HG02798 (cell line): ENCODE results near the gene IMMP2L.

Experiments
- ATAC-seq: cut with Tn5 transposase; IDR thresholded peaks from one replicate; pipeline ENCODE4 v1.9.1; 2021; ENCODE audit warnings: mild to moderate bottlenecking; ENCODE audit not compliant: unreplicated experiment, poor library complexity

IMMP2L gene

DNA sequence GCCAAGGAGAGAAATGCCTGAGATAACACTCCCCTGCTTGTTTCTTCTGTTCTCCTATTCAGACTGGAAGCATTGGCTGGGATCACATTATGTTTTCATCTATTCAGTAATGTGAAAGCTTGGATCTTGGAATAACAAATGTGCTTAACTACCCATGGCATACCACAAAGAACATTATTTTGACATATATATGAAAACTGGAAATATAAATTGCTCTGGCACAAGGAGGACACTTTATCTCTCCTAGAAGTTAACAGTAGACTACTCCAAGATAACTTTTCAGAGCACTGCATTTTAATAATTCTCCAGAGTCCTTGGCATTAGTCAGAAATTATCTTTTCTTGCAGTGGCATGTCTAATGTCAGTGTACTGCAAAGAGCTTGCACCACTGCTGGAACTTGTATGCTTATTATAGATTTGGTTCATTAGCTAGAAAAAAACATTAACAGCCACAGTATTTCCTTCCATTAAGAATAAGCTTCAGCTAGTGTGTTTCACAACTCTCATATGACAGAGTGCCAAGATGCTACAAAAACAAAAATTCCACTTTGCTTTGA is 640.6 kb downstream of the IMMP2L start:
- ATAC-seq, result no peak

DNA sequence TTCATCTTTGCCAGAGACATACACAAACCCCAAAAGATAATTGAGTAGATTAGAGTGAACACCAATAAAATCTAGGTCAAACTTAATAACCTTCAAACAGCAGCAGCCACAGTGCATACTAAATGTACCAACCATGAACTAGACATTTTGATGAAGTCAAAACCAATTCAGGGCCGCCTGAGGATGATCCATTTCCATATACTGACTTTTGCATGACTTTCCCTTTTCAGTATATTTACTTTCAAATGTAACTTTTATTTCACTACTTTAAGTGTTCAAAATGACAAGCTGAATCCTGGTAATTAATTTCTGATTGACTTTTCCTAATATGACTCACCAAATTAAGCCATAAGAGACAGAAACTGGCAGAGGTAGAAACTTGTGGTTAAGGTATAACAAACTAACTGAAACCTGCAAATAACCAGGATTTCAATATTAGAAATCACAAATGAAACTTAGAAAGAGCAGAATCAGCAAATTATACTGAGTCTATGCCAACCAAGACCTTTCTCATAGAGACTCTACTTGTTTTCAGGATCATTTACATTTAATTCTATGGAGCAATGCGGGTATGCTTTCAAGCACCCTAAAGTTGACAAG is 643.2 kb downstream of the IMMP2L start:
- ATAC-seq, result peak; percentile 73

DNA sequence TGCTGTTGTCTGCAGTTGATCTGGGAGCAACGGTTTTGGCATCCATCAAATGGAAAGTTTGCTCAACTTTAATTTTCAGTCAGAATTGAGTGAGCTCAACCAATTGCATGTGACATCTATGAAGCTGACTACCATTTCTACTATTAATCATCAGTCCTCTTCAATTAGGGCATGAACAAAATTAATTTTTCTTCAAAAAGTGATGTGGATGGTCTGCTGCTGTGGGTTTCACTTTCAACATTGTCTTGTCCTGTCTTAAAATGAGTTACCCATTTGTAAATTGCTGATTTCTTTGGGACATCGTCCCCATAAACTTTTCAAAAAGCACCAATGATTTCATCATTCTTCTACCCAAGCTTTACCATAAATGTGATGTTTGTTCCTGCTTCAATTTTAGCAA is 648.0 kb downstream of the IMMP2L start:
- ATAC-seq, result no peak

DNA sequence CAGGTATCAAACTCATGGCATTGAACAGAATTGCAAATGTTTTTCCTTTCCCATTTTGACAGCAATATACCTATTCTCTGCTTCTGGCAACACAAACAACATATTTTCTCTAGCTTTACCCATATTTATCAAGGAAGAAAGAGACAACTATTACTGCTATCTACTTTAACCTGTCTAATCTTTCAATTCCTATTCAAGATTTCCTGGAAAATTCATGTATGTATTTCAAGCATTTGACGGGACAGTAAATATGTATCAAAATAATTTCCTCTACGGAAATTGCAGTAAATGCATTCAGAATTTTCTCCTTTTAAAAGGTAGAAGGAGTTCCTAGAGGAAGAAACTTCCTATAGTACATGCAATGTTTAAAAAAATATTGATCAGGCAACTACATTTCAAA is 650.7 kb downstream of the IMMP2L start:
- no peak for ATAC-seq

DNA sequence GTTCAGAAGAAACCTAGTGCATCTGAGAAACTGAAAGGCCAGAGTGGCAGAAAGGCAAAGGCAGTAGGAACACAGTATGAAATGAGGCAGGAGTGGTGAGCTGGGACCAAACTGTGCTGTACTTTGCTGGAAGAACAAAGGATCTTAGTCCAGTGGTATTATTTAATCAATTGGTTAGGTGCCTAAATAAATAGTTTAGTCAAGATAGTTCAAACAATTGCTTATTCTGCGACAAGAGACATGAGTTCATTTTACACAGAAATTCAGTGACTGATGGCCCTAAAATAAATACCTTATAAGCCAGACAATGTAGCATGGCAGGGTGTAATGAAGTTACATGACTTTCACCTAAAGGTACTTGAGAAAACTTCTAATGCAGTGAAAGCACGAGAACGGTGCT is 653.2 kb downstream of the IMMP2L start:
- no peak for ATAC-seq

DNA sequence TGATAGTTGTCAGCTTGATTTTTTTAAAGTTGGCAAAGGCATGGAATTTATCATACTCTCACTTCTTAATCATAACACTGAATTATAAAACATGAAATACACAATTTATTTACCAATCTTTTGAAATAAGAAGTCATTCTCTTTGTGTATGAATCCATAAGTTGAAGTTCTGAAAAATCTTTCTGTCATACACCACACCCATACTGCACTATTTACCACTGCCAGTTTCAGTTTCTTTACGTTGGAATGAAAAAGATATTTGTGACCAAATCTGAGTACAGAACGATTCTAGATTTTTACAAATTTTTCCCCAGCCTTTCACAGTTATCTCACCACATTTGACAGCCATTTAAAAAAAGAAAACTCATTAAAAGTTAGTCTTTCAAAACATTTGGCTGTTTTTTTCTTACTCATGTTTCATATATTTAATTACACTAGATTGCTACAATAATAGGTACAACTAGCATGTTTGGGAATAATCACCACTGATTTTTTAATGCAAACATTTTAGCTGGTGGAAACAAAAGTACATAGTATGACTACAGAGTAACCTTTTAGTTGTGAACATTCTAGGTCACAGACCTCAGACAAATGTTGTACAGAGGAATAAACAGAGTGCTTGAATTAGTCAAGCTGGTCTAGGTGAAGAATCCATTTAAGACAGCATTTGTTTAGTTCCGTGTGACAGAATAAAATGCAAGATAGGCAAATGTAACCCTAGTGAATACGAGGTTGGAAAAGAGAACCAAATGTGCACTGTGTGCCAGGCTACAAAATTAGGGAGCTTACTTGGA is 656.3 kb downstream of the IMMP2L start:
- ATAC-seq, result no peak

DNA sequence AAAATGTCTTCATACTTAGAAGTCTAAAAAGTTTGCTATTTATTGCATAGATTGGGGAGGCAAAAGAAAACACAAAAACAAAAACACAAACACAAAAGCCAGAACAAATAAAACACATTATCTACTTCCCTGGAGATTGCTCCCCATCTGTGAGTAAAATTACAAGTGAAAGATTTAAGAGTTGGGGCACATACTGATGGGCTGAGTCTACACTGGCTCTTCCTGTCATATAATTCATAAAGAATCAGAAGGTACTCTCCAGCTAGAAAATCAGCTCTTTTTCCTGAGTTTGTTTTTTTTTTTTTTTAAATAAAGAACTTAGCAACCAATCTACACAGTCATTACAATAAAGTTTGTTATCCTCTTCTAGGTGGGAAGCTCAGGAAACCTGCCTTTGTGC is 663.8 kb downstream of the IMMP2L start:
- no peak for ATAC-seq

DNA sequence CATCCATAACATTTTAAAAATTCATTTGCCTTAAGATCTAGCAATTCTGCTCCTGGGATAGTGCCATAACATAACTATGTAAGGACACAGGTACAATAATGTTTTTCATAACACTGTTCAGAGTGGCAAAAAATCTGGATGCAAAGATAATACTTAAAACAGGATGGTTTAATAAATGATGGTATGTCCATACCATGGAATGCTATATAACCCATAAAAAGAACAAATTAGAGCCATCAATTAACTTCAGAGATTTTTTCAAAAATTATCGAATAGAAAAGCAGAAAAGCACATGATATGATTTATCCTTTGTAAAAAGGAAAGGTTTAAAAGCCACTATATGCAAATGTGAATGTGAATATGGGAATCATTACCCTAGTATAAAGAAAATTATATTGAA is 664.8 kb downstream of the IMMP2L start:
- no peak for ATAC-seq

DNA sequence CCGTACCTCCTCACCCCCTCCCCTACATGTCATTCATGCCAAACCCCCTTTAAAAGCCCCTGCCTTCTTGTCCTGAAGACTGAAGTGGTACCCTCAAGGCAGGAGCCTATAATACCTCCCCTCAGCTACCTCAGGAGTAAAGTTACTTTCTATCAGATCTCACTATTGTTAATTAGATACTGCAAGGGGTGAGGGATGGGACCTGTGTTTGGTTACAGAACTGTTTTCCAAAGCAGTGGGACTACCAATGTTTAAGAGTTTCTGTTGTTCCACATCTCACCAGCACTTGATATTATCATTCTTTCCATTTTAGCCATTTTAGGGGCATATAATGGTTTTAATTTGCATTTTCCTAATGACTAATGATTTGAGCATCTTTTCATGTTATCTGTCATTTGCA is 668.2 kb downstream of the IMMP2L start:
- ATAC-seq, result no peak

DNA sequence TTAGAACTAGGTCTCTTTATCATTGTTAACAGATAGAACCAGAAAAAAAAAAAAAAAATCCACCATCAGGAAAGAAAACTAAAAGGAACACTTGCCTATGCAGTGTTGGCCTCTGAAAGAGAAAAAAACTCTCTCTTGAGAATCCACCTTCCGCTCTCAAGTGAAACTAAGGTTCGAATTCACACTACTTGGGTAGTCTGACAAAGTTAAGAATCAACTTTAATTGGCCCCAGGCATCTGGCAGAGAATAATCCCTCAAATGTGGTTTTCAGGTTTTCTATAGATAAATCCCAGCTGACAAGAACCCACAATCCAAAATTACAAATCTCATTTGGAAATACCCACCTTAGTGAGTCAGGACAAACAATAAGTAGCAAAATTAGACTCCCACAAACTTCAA is 671.1 kb downstream of the IMMP2L start:
- ATAC-seq, result no peak

DNA sequence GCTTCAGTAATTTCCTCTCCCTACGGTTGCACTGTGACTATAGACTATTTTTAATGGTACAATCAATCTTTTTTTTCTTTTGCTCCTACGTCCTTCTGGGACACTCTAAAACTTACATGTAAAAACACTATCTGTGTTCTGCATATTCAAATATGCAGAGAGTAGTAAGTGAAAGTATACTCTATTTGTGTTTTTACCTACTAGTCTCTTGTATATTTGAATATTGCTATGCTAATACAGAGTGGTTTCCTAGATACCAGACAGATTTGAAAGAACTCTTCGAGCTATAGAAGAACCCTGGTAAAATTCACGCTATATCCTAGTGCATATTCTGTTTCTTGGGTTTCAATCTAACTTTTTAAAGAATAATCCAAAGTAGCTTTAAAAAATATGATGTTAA is 672.2 kb downstream of the IMMP2L start:
- no peak for ATAC-seq

DNA sequence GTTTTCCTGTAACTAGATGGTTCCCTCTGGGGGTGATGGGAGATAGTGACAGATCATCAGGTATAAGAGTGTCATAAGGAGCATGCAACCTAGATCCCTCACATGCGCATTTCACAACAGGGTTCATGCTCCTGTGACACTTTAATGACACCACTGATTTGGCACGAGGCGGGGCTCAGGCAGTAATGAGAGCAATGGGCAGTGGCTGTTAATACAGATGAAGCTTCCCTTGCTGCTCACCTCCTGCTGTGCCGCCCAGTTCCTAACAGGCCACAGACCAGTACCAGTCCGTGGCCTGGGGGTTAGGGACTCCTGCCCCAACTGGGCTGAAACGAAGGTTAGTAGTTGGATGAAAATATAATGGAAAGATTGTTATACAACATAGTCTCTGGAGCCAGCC is 673.0 kb downstream of the IMMP2L start:
- no peak for ATAC-seq

DNA sequence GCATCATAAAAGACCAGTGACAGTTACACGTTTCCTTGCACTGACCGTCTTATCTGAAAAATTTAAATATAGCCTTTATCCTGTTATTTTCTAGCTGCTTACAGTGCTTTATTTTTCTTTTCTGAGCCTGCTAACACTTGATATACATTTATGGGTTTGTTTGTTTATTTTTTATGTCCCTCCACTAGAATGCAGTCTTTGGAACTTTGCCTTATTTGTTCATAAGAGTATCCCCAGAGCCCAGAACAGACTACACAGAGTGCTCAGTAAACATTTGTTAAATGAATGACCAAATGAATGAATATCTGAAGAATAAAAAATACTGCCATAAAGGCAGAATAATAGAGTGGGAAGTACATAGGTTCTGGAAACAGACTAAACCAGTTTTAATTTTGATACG is 673.7 kb downstream of the IMMP2L start:
- ATAC-seq, result no peak

DNA sequence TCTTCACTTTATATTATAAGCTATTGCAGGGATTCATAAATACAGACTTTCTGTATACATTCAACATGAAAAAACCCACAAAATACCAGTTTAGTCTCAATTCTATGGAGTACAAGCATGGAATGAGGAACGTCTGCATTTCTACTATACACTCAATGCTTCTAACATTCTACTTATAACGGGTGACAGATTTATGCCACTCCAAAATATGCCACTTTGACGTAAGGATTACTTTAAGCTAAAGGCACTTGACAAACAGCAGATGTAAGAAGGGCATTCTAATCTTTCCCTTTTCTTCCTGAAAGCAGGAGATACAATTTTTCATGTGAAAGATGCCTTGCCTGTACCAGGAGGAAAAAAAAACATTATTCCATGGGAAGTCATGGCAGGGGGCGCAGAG is 676.8 kb downstream of the IMMP2L start:
- ATAC-seq, result no peak

DNA sequence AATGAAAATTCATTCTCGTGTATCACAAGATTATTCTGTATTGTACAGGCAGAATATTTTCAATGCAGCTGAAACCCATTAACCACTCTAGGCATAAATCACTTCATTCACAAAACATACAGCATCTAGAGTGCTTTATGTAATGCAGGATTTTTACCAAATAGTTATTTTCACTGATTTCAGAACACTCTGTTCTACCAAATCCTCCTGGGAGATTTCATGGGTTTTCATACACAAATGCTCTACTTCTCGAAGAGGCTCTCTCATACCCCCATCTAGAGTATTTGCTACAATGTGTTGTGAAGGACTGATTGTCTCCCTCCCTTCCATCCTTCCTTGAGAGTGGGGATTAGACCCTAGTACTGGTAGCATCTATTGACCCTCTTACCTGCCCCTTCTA is 680.6 kb downstream of the IMMP2L start:
- no peak for ATAC-seq

DNA sequence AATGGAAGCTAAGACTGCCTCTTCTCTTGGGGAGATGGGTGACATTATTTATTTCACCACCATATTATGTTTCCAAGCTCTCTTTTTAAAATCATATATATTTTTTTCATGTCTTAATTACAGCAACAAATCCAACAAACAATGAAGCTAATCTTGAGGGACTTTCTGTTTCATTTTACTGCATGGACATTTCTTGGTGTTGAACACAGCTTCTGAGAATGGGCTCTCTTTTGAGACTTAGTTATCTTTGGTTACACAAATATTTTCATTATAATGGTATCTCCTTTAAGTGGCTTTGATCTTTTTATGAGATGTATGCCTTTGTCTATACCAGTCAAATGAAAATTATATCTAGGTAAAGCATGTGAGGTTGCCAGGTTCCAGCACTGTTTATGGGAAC is 681.3 kb downstream of the IMMP2L start:
- no peak for ATAC-seq

DNA sequence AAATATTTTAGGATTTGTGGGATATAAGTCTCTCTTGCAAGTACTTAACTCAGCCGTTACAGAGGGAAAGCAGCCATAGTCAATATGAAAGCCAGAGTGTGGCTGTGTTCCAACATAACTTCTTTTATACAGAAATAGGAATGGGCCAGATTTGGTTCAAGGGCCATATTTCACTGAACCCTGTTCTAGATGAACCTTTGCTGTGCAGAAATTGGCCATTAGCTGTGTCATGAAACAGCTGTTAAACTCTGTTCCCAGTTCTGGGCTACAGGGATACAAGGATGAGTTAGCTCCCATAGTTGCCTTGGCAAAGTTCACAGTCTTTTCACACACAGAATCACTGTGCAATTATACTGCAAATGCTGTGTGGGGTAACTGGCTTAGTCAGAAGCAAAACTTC is 685.3 kb downstream of the IMMP2L start:
- no peak for ATAC-seq

DNA sequence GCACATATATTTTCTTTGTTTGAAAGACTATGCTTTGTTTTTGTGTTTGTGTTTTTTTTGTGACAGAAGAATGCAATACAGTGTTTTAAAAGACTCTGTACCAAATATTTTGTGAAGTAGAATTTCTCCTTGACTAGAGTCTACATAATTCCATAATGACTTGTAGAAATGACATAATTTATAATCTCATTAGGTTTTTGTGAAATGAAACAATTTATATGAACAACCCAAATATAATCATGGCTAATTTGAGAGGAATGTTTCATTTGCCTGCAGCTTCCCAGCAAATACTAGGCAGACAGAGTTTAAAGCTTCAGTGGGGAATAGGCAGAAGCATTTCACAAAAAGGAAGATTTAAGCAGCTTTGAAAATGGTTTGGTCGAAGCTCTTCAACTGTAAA is 686.9 kb downstream of the IMMP2L start:
- no peak for ATAC-seq

DNA sequence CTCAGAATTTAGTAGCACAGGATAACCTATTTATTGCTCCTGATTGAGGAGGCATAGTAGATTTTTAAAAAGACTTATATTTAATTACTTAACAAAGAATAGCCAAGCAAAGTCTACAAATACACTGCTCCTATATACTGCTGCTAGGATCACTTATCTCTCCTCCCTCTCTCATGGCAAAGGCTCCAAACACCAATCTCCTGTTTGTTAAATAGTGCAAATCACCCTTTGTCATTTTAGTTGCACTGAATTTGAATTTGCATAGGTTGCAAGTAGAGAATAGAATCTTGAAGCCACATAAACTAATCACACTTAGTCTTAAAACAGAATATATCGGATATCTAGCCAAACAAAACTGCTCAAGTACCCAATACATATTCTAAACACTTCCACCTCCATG is 690.4 kb downstream of the IMMP2L start:
- ATAC-seq, result no peak

DNA sequence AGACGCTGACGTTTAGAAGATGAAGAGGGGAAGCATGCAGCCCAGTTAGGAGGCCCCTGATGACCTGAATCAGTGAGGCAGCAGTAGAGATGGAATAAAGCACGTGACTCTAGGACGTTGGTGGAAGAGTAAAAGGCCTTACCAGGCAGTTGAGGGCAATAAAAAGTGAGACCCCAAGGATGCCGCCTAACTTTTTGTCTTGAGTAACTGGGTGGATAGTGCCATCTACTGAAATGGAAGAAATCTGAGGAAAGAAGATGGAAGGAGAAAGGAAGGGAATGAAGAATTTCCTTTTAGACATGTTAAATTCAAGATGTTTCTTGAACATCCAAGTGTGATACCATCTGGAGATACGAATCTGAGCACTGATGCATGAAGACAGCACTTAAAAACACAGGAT is 691.4 kb downstream of the IMMP2L start:
- no peak for ATAC-seq

DNA sequence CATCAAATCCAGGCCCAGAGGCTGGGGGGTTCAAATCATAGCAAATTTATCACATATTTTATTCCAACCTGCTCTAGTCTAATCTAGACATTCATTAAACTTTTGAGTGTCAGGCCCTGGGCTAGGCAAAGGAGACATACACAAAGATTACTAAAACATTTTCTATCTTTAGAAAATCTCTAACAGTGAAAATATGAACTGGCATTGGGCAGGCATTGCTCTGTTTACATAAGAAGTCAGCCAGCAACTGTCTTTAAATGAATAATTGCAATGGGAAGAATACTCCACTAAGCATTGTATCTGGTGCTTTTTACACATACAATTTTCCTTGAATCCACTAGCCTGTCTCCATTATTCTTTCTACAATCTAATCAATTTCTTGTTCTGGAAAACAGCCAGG is 693.8 kb downstream of the IMMP2L start:
- ATAC-seq, result no peak

DNA sequence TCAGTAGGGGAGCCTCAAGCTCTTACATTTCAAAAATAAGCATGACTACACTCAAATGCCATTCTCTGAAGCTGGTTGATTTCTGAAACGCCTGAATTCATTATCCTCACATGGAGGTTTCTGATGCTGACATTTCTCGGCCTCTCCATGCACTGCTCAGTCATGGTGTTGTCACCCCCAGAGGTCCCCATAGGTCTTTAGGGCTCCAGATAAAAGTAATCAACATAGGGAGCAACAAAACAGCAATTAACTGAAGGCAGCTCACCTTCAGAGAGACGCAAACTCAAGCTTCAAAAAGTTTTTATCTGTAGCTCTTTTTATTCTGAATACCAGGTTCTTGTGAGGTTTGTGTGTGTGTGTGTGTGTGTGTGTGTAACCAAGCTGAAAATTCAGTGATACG is 694.5 kb downstream of the IMMP2L start:
- no peak for ATAC-seq
